Endometrium (tissue), 2 donors: ENCODE data around the gene MAB21L4.

Source experiments
- FAIRE-seq: peaks from 2 replicates; lab custom pipeline; 2012; peaks lifted over from hg19 to GRCh38; lab: Jason Lieb, UNC
- donor health status: control.
- donor health status: control.

The MAB21L4 gene

GRCh38 chr2:240894006-240894405 lies 1.9 kb downstream of the MAB21L4 start:
- no peak for FAIRE-seq

- no peak for FAIRE-seq
Observed at GRCh38 chr2:240893363-240893844, 2.6 kb downstream of the MAB21L4 start.

- no peak for FAIRE-seq
Observed at GRCh38 chr2:240892925-240893324, 3.0 kb downstream of the MAB21L4 start.

GRCh38 chr2:240892356-240892755 lies 3.6 kb downstream of the MAB21L4 start:
- no peak for FAIRE-seq

GRCh38 chr2:240891492-240892340 lies 4.2 kb downstream of the MAB21L4 start:
- FAIRE-seq = no peak

GRCh38 chr2:240890691-240891090 lies 5.3 kb downstream of the MAB21L4 start:
- FAIRE-seq = no peak

GRCh38 chr2:240889601-240890560 lies 6.1 kb downstream of the MAB21L4 start:
- no peak for FAIRE-seq

- no peak for FAIRE-seq
Observed at GRCh38 chr2:240888890-240889573, 6.9 kb downstream of the MAB21L4 start.

GRCh38 chr2:240888130-240888889 lies 7.6 kb downstream of the MAB21L4 start:
- FAIRE-seq = no peak

GRCh38 chr2:240887631-240888030 lies 8.3 kb downstream of the MAB21L4 start:
- no peak for FAIRE-seq

GRCh38 chr2:240886678-240887609 lies 9.0 kb downstream of the MAB21L4 start:
- no peak for FAIRE-seq

- FAIRE-seq = no peak
Observed at GRCh38 chr2:240886023-240886565, 9.9 kb downstream of the MAB21L4 start.

- no peak for FAIRE-seq
Observed at GRCh38 chr2:240885566-240885965, 10.4 kb downstream of the MAB21L4 start.

GRCh38 chr2:240884745-240885144 lies 11.2 kb downstream of the MAB21L4 start:
- FAIRE-seq = no peak

- no peak for FAIRE-seq
Observed at GRCh38 chr2:240884221-240884620, 11.7 kb downstream of the MAB21L4 start.

- FAIRE-seq = no peak
Observed at GRCh38 chr2:240881913-240882312, 14.0 kb downstream of the MAB21L4 start.

GRCh38 chr2:240879105-240879504 lies 16.9 kb downstream of the MAB21L4 start:
- no peak for FAIRE-seq

- no peak for FAIRE-seq
Observed at GRCh38 chr2:240878341-240878936, 17.5 kb downstream of the MAB21L4 start.
